Mesenchymal stem cell (in vitro differentiated cells and primary cell): ENCODE results near the gene HSPA9.

ENCODE experiments used
- DNase-seq: peaks from one replicate; pipeline ENCODE4 v3.0.0-alpha.2; 2013
- H2AFZ ChIP-seq: one replicate; pipeline ENCODE4 v1.6.1; 2013; ENCODE audit warnings: low read depth, mild to moderate bottlenecking, control low read depth, inconsistent platforms, low read length, moderate library complexity
- H2AK5ac ChIP-seq: 2 replicates; pipeline ENCODE4 v1.6.1; 2013; ENCODE audit warnings: low read length, moderate library complexity, mild to moderate bottlenecking, inconsistent platforms; ENCODE audit not compliant: severe bottlenecking
- H2BK120ac ChIP-seq: one replicate; pipeline ENCODE4 v1.6.1; 2013; ENCODE audit warnings: low read depth, mild to moderate bottlenecking, inconsistent platforms, low read length, moderate library complexity
- H2BK12ac ChIP-seq, 2 experiments: one replicate each; pipeline ENCODE4 v1.6.1; 2013; ENCODE audit warnings: inconsistent platforms in 2 of 2, low read length in 2 of 2, mild to moderate bottlenecking in 2 of 2, moderate library complexity in 2 of 2, control low read depth in 1 of 2
- H2BK15ac ChIP-seq: one replicate; pipeline ENCODE4 v1.6.1; 2013; ENCODE audit warnings: mild to moderate bottlenecking, low read depth, inconsistent platforms; ENCODE audit not compliant: poor library complexity, severe bottlenecking
- H2BK5ac ChIP-seq: 2 replicates; pipeline ENCODE4 v1.6.1; 2013; ENCODE audit warnings: low read depth, mild to moderate bottlenecking, low read length, control low read depth, inconsistent platforms; ENCODE audit not compliant: poor library complexity, severe bottlenecking
- H3K14ac ChIP-seq, 2 experiments: one replicate each; pipeline ENCODE4 v1.6.1; 2013; ENCODE audit warnings: inconsistent platforms in 2 of 2, low read length in 2 of 2, control low read depth in 1 of 2, mild to moderate bottlenecking in 1 of 2, moderate library complexity in 1 of 2
- H3K18ac ChIP-seq, 2 experiments: one replicate each; pipeline ENCODE4 v1.6.1; 2013; ENCODE audit warnings: inconsistent platforms in 2 of 2, low read length in 2 of 2, control low read depth in 1 of 2, low read depth in 1 of 2, mild to moderate bottlenecking in 1 of 2
- H3K23ac ChIP-seq, 2 experiments: one replicate each; pipeline ENCODE4 v1.6.1; 2013; ENCODE audit warnings: inconsistent platforms in 2 of 2, low read length in 2 of 2, mild to moderate bottlenecking in 2 of 2, moderate library complexity in 2 of 2, control low read depth in 1 of 2
- H3K27ac ChIP-seq: 2 replicates; pipeline ENCODE4 v1.5.1; 2013; ENCODE audit warnings: mild to moderate bottlenecking, moderate library complexity, low read length, control low read depth, inconsistent platforms; ENCODE audit not compliant: poor library complexity, severe bottlenecking
- H3K27me3 ChIP-seq, 2 experiments: 2 replicates each; pipeline versions ENCODE4 v1.6.1 to v1.7.0; 2013; ENCODE audit warnings: low read length in 2 of 2, mild to moderate bottlenecking in 2 of 2, moderate library complexity in 2 of 2, control low read depth in 1 of 2, inconsistent platforms in 1 of 2; ENCODE audit not compliant: control insufficient read depth in 1 of 2, insufficient read depth in 1 of 2
- H3K36me3 ChIP-seq, 2 experiments: 2 replicates each; pipeline versions ENCODE4 v1.6.1 to v1.7.0; 2013; ENCODE audit warnings: low read length in 2 of 2, control low read depth in 1 of 2, inconsistent platforms in 1 of 2, low read depth in 1 of 2, mild to moderate bottlenecking in 1 of 2; ENCODE audit not compliant: insufficient read depth in 2 of 2, control insufficient read depth in 1 of 2
- H3K4ac ChIP-seq, 2 experiments: one replicate each; pipeline ENCODE4 v1.6.1; 2013; ENCODE audit warnings: inconsistent platforms in 2 of 2, low read length in 2 of 2, mild to moderate bottlenecking in 2 of 2, moderate library complexity in 2 of 2, control low read depth in 1 of 2, low read depth in 1 of 2
- H3K4me1 ChIP-seq: 2 replicates; pipeline ENCODE4 v1.6.1; 2013; ENCODE audit warnings: low read depth, low read length, control low read depth; ENCODE audit not compliant: control insufficient read depth, insufficient read depth
- H3K4me2 ChIP-seq: 2 replicates; pipeline ENCODE4 v1.6.1; 2013; ENCODE audit warnings: low read length, mild to moderate bottlenecking, inconsistent platforms; ENCODE audit not compliant: poor library complexity, severe bottlenecking
- H3K4me3 ChIP-seq, 2 experiments: 2 replicates each; pipeline versions ENCODE4 v1.5.1 to v1.7.0; 2013; ENCODE audit warnings: low read length in 2 of 2, mild to moderate bottlenecking in 2 of 2, control low read depth in 1 of 2, low read depth in 1 of 2; ENCODE audit not compliant: insufficient read depth in 1 of 2
- H3K79me1 ChIP-seq: replicated peaks from 2 replicates; pipeline ENCODE4 v1.6.1; 2013; ENCODE audit warnings: mild to moderate bottlenecking, control low read depth, low read length, inconsistent platforms; ENCODE audit not compliant: poor library complexity, severe bottlenecking
- H3K9ac ChIP-seq: 2 replicates; pipeline ENCODE4 v1.7.0; 2013; ENCODE audit warnings: mild to moderate bottlenecking, low read length, moderate library complexity
- H3K9me3 ChIP-seq: 2 replicates; pipeline ENCODE4 v1.7.0; 2013; ENCODE audit warnings: mild to moderate bottlenecking, low read length; ENCODE audit not compliant: control insufficient read depth
- H4K8ac ChIP-seq: one replicate; pipeline ENCODE4 v1.6.1; 2013; ENCODE audit warnings: inconsistent platforms, mild to moderate bottlenecking, low read length, moderate library complexity
- H4K91ac ChIP-seq: one replicate; pipeline ENCODE4 v1.6.1; 2013; ENCODE audit warnings: mild to moderate bottlenecking, low read length, inconsistent platforms
- WGBS: methylation state at CpG from one replicate; pipeline ENCODE4 v1.1.7; 2013; ENCODE audit warnings: mixed read lengths; 5-methylcytosine and 5-hydroxymethylcytosine counted together

HSPA9 gene

GRCh38 chr5:138604176-138604785, 29.1 kb upstream of the HSPA9 start:
- H3K27ac ChIP-seq = no peak overlapping the region
- no peak overlapping the region for H2BK120ac ChIP-seq
- peaks cover 0 to 12% of the 10 kb centered on the region in 2 experiments for H3K27me3 ChIP-seq
- peak overlapping the region; percentile 2 to 44 for H3K4ac ChIP-seq
- H3K18ac ChIP-seq = peak overlapping the region in 1 of 2 experiments; percentile 69
- H3K14ac ChIP-seq = peak overlapping the region in 1 of 2 experiments; percentile 77
- H3K23ac ChIP-seq = no peak overlapping the region
- no peak overlapping the region for H3K9ac ChIP-seq
- H4K8ac ChIP-seq = no peak overlapping the region
- H3K4me1 ChIP-seq = peaks cover 3% of the 10 kb centered on the region
- H3K4me2 ChIP-seq = no peak overlapping the region
- no peaks in the 10 kb centered on the region for H3K9me3 ChIP-seq
- H3K36me3 ChIP-seq = no peaks in the 10 kb centered on the region
- H4K91ac ChIP-seq = no peak overlapping the region
- no peak overlapping the region for H2BK15ac ChIP-seq
- H3K4me3 ChIP-seq = no peak overlapping the region
- H2BK5ac ChIP-seq = no peak overlapping the region
- WGBS = 94% methylated on average over 4 of the region's 10 CpGs
- H2AK5ac ChIP-seq = no peak overlapping the region
- no peaks in the 10 kb centered on the region for H3K79me1 ChIP-seq
- no peak for DNase-seq
- peak overlapping the region in 1 of 2 experiments; percentile 12 for H2BK12ac ChIP-seq
- H2AFZ ChIP-seq = no peak overlapping the region

DNA sequence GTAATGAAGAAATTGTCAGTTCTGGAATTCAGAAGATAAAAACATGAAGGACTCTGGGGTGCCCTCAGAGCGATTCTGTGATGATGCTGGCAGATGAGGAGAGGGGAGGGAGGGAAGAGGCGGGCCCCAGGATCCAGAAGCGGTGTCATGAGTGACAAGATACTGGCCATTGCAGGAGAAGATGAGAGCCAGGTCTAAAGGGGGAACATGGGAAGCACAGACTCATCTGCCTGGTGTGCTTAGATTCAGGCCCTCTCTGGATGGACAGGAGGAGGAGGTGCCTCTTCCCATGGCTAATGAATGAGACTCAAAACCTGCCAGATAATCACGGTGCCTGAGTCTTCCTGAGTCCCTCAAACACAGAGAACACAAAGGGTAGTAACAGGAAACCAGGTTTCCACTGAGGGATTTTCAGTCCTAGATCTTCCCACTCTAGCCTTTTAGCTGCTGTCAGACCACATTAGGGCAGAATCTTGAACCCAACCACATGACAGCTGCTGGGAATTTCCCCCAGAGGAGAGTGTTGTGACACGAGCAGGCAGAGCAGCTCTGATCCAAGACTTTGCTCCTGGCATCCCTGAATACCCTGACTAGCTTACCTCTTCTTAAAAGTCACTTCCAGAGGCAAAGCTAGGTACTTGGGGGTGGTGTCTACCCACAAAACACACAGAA, 28.2 kb upstream of the HSPA9 start:
- H3K18ac ChIP-seq = peak overlapping the region in 1 of 2 experiments; percentile 61
- H2BK5ac ChIP-seq = no peak overlapping the region
- no peak overlapping the region for H3K9ac ChIP-seq
- H3K23ac ChIP-seq = no peak overlapping the region
- H3K4me2 ChIP-seq = no peak overlapping the region
- H3K27me3 ChIP-seq = peaks cover 0 to 12% of the 10 kb centered on the region in 2 experiments
- no peaks in the 10 kb centered on the region for H3K36me3 ChIP-seq
- H2BK15ac ChIP-seq = no peak overlapping the region
- no peak overlapping the region for H4K91ac ChIP-seq
- DNase-seq = peak; percentile 88
- no peak overlapping the region for H2AFZ ChIP-seq
- no peak overlapping the region for H4K8ac ChIP-seq
- H3K4ac ChIP-seq = peak overlapping the region in 1 of 2 experiments; percentile 12
- peaks cover 3% of the 10 kb centered on the region for H3K4me1 ChIP-seq
- no peak overlapping the region for H2AK5ac ChIP-seq
- 80% methylated on average over 5 of the region's 5 CpGs for WGBS
- H3K14ac ChIP-seq = peak overlapping the region in 1 of 2 experiments; percentile 37
- H3K9me3 ChIP-seq = no peaks in the 10 kb centered on the region
- no peak overlapping the region for H2BK120ac ChIP-seq
- H2BK12ac ChIP-seq = peak overlapping the region in 1 of 2 experiments; percentile 76
- H3K4me3 ChIP-seq = no peak overlapping the region
- no peaks in the 10 kb centered on the region for H3K79me1 ChIP-seq
- no peak overlapping the region for H3K27ac ChIP-seq

DNA sequence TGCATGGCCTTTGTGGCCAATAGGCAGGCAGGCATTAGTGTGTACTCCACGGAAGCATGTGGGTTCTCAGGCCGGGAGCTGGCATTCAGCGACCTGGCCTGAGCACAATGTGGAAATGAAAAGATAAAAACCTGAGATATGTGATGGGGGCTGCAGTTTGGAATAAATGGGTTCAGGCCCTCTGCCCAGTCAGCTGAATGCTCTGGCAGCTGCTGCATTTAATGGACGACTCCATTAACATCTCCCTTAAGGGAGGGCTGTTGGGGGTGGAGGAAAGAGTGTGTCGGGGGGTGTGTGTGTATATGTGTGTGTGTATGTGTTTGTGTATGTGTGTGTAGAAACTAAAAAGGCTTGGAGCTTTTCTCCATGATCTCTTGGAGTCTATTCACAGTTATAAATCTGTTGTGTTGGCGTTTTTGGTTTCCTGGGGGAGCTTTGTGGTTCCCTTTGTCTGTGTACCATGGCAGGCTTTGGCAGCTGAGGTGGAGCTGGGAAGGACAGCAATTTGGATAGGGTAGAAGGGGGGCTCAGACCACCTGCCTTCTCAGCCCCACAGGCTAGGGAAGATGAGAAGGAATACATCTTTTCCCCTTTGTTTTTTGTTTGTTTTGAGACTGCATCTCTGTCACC, 27.3 kb upstream of the HSPA9 start:
- WGBS = 84% methylated on average over 6 of the region's 6 CpGs
- no peak for DNase-seq
- peak overlapping the region in 1 of 2 experiments; percentile 73 for H3K14ac ChIP-seq
- no peaks in the 10 kb centered on the region for H3K79me1 ChIP-seq
- no peak overlapping the region for H3K23ac ChIP-seq
- H2BK15ac ChIP-seq = no peak overlapping the region
- no peak overlapping the region for H2AFZ ChIP-seq
- no peaks in the 10 kb centered on the region for H3K36me3 ChIP-seq
- no peak overlapping the region for H2AK5ac ChIP-seq
- no peak overlapping the region for H3K4me2 ChIP-seq
- peak overlapping the region in 1 of 2 experiments; percentile 64 for H3K4ac ChIP-seq
- no peak overlapping the region for H3K9ac ChIP-seq
- H2BK5ac ChIP-seq = no peak overlapping the region
- peak overlapping the region; percentile 63 for H4K91ac ChIP-seq
- H3K9me3 ChIP-seq = no peaks in the 10 kb centered on the region
- H3K4me1 ChIP-seq = peaks cover 3% of the 10 kb centered on the region
- H3K27me3 ChIP-seq = peaks cover 3 to 12% of the 10 kb centered on the region in 2 experiments
- H3K18ac ChIP-seq = peak overlapping the region in 1 of 2 experiments; percentile 28
- H2BK120ac ChIP-seq = peak overlapping the region; percentile 64
- peak overlapping the region; percentile 83 for H4K8ac ChIP-seq
- H3K4me3 ChIP-seq = no peak overlapping the region
- peak overlapping the region; percentile 75 to 81 for H2BK12ac ChIP-seq
- no peak overlapping the region for H3K27ac ChIP-seq

DNA sequence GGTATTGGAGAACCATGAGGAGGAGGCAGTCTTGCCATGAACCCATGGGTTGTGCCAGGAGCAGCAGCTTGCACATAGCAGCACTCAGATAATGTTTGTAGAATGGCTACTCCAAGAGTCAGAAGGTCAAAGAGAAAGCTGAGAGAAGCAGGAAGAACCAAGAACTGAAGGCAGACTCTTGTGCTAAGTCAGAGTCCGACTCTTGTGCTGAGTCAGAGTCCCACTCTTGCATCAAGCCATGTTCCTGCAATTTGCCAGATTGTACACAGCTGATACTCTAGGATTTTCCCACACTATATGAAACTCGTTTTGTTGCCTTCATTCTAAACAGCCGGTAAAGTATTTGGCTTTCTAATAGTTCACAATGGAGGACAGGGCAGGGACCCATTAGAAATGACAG, 26.2 kb upstream of the HSPA9 start:
- Histone ChIP-seq H3K4ac (no peak overlapping the region), H2AFZ (no peak overlapping the region), H3K27me3 (peaks cover 5 to 9% of the 10 kb centered on the region in 2 experiments), H3K36me3 (no peaks in the 10 kb centered on the region), H3K79me1 (no peaks in the 10 kb centered on the region), H2BK12ac (peak overlapping the region in 1 of 2 experiments; percentile 43), H4K8ac (peak overlapping the region; percentile 20), H3K4me1 (peaks cover 3% of the 10 kb centered on the region), H2AK5ac (no peak overlapping the region), H3K14ac (no peak overlapping the region), H3K9me3 (no peaks in the 10 kb centered on the region), H2BK5ac (no peak overlapping the region), H3K27ac (no peak overlapping the region), H3K4me2 (no peak overlapping the region), H3K18ac (peak overlapping the region in 1 of 2 experiments; percentile 67), H3K23ac (no peak overlapping the region), H4K91ac (no peak overlapping the region), H3K9ac (peak overlapping the region; percentile 21), H2BK15ac (no peak overlapping the region), H3K4me3 (no peak overlapping the region), H2BK120ac (no peak overlapping the region)
- WGBS = 28% methylated on average over 3 of the region's 3 CpGs
- DNase-seq = peak; percentile 97
